Stimulated activated CD4-positive, alpha-beta T cell treated with anti-CD3 and anti-CD28 coated beads, Interleukin-15, amount 100 ng/mL, for 1 hour (primary cell): Measurements from ENCODE around the gene DUXB.

Experiments
- DNase-seq, 2 donors: peaks; one replicate each; pipeline ENCODE4 v3.0.0-alpha.2; 2020; ENCODE audit warnings: low read depth in 1 of 2, low spot score in 1 of 2

Gene DUXB

GRCh38 chr16:75701361-75701760, at the start of gene DUXB:
DUXB (minus strand) TSS chr16:75701461; CDS start chr16:75701418, 43 bp downstream.
- DNase-seq, result no peak

GRCh38 chr16:75750528-75750927, 49.3 kb upstream of the DUXB start:
- DNase-seq, result no peak

DNA sequence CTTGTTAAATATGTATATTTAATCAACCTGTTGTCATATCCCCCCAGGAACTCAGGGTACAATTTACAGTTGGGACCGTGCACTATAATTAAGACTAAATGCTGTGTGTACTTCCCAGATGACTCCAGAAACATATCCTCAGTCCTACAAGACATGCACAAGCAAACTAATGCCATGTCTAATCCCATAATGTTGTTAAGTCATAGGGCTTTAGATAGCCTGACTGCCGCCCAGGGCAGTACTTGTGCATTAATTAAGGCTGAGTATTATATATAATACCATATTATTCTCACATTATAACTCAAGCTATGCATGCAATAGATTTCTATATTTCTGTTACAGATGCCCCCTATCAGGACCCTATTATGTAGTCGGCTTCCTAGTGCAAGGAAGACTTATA, 45.1 kb upstream of the DUXB start:
- DNase-seq, result no peak

DNA sequence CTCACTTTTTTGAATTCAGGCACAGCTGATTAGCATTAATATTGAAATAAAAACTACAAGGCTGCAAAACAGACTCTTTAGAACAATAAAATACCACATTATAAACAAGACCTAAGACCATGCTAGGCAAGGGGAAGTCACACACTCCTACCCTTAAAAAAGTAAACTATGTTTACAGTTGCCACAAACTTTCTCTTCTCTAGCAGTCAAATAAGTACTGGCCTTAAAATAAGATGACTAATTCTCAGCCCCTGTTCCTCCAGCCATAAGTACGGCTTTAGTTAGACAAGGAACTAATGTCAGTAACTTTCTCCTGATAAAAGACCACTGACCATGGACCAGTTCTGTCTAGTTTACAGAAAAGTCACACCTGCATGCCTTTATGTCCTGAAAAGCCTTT, 44.6 kb upstream of the DUXB start:
- no peak for DNase-seq

GRCh38 chr16:75745242-75745641, 44.0 kb upstream of the DUXB start:
- DNase-seq, result no peak

DNA sequence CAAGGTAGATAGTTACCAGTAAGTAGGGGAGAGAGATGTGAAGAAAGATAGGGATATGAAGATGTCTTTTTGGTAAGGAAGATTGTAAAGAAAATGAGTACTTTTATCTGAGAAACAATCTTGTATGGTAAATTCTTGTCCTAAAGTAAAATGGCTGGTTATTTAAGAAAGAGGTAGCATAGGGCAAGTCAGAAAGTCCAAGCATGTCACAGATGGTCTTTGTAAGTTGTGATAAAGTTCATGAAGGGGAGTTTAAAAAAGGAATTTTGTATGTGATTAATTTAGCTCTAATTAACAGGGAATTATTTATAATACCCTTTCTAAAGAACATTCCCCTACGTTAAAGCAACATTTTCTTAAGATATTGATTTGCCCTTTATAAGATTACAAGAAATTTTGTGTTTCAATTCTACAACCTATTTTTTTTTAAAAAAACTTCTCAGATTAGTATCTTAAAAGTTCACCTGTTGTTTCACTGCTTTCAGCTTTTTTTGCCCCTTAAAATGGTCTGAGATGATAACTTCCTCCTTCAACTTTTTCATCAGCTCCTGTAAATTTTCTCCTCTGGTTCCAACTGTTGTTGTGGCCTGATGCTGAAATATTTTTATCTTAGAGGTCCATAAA, 41.3 kb upstream of the DUXB start:
- no peak for DNase-seq

DNA sequence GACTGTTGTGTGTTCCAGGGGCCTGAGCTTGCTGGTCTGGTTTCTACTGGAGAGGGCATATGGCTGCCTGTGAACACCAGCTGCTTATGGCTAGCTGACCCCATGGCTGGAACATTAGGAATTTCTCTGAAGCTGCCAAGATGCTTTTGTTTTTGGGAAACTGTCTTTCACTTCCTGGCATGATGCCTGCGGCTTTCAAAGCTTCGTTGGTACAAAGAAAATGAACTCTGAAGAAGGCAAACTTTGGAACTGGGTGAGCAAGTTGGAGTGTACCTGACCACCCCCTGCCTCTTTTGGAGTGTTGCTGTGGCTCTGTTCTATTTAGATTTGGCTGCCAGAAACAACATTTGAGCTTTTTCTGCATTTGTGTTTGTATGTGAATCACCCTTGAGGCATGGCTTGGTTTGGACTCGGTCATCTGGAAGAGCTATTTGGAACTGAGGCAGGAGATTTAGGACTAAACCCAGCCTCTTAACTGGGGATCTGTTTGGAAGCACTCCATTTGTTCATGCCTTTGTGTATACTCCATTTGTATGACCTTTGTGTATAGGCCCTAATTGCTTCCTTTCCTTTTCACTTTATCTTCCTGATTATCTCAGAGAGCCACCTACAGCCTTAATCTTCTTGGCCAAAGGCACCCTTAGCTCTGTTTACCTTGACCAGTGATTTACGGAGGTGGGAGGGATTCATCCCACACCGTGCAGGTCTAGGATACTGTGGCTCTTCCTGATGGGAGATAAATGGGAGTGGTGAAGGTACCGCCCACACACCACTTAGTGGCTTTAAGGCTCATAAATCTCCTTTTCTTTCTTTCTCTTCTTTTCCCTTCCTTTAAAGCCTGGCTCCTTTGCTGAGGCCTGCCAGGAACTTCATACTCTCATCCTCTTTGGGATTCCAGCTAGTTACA, 32.3 kb upstream of the DUXB start:
- no peak for DNase-seq

GRCh38 chr16:75732871-75733270, 31.6 kb upstream of the DUXB start:
- no peak for DNase-seq

GRCh38 chr16:75727221-75727620, 26.0 kb upstream of the DUXB start:
- no peak for DNase-seq

DNA sequence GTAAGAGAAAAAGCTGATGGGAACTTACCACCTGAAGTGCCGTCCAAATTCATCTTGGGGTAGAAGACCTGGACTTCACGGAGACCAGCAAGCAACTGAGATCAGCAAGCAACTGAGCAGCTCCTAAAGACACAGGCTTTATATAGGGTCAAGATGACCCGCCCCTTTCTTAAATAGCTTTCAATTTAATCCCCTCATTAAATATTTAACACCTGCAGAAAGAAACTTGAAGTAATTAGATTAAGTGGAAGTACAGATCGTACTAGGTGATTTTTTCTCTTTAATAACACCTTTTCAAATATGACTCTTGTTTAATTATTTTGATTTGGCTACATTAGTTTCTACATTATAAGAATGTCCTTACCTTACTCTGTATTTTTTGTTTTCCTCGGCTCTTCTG, 25.1 kb upstream of the DUXB start, which contains the start of gene CPHXL:
CPHXL (minus strand) TSS at position 101 of the 400 bp plus-strand sequence; CDS start at position 53, 48 bp downstream.
- DNase-seq, result no peak

DNA sequence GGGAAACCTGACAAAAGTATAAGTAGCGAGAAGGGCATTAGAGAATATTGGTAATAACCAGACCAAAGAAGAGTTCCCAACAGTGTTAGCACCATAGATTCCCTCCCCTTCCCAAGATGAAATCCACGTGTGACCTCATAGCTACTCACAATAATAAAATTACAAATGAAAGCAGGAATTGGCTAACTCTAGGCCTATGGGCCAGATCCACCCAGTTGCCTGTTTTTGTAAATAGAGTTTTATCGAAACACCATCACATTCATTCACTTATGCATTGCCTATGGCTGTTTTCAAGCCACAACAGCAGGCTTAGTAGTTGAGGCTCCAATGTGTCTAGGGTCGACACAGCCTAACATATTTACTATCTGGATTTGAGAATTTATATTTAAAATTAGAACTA, 17.2 kb upstream of the DUXB start:
- no peak for DNase-seq

DNA sequence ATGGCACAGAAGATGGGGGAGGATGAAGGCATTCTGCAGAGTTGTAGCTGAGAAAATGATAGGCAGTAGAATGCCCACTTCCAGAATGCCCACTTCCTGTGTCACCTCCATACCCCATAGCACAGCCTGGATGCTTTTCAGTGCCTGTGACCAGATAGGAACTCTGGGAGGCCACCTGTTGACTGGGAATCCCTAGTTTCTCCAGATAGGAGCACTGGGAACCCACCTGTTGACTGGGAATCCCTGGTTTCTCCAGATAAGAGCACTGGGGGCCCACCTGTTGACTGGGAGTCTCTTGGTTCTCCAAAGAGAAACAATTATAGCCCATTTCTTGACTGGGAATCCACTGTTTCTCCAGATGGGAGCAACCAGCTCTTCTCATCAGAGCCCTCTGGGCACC, 13.4 kb upstream of the DUXB start:
- DNase-seq, result no peak

- DNase-seq, result no peak
Measured at GRCh38 chr16:75710344-75710743, 9.1 kb upstream of the DUXB start.

GRCh38 chr16:75703306-75703705, 2.0 kb upstream of the DUXB start:
- no peak for DNase-seq

GRCh38 chr16:75702242-75702641, 981 bp upstream of the DUXB start:
- no peak for DNase-seq

- no peak for DNase-seq
Measured at GRCh38 chr16:75697571-75697970, 3.7 kb downstream of the DUXB start.

DNA sequence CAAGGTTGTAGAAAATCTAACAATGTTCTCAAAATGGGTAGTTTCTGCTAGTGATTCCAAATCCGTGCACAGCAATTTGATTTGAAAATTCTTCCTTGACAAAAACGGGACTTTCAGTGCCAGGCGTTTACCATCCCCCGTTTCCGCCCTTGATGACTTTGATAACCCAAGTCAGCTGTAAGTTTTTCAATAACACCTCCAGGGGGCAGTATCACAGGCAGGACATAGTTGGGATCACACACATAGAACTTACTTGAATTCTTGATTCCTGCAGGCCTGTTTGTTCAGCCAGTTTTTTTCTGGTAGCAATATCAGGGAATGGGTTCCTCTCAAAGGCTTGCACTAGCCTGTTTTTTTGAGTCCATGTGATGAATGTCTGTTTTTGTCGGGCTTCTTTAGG, 5.6 kb downstream of the DUXB start:
- DNase-seq, result no peak

DNA sequence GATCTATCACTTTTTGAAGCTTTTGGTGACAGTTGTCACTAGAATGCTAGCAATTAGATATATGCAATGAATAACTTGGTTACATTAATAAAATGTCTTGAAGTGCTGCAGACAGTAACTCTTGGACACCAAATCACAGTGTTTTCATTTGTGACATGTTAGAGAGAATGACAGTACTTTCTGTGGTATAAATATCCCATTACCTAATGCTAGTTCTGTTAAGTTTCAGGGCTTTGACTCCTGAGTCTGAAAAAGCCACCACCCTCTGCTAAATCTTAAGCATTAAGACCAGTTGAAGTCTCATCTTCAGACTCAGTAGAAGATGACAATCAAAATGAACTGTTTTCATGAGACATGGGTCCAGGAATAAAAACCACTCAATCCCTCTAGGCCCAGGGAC, 13.9 kb downstream of the DUXB start:
- no peak for DNase-seq

GRCh38 chr16:75682308-75682707, 19.0 kb downstream of the DUXB start:
- DNase-seq, result no peak

DNA sequence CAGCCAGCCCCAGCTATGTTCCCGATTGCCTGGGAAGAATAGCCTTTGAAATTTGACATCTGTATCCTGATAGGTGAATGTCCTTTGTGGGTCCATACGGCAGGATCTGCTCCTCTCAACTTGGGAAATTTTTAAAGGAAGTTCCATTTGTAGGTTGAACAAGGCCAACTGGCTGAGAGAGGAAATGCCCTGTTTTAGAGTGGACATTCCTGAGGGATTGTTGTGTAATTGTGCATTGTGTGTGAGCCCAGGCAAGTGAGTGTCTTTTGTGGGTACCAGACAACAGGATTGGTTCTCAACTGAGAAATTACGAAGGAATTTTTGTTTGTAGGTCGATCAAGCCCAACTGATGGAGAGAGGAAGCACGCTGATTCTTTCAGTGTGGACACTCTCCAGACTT, 21.9 kb downstream of the DUXB start:
- no peak for DNase-seq

- no peak for DNase-seq
Measured at GRCh38 chr16:75676909-75677308, 24.4 kb downstream of the DUXB start, which contains the start of gene CPHXL2. CPHXL2 (minus strand) TSS chr16:75677009; CDS start chr16:75676999, 10 bp downstream.

- no peak for DNase-seq
Measured at GRCh38 chr16:75667503-75667902, 33.8 kb downstream of the DUXB start.
